Measurements from ENCODE around the gene BTBD8. TPM values are rescaled to one million over a fixed set of nuclear protein-coding genes. Genes with fewer than 3 reads are reported as not detected.

Gene BTBD8
- total RNA-seq, 1 experiment from 2014 or later, result 3.6 TPM

GRCh38 chr1:92168657-92169056 is 88.5 kb downstream of the BTBD8 start:
- DNase-seq (ENCODE audit: low read depth), result no peak
- in situ Hi-C loops (cut with HindIII; ENCODE audit: low pct_unique_long_range_greater_than_20kb, low sequenced_read_pairs), result no loop called here

- DNase-seq (ENCODE audit: low read depth), result no peak
- in situ Hi-C loops (cut with HindIII; ENCODE audit: low pct_unique_long_range_greater_than_20kb, low sequenced_read_pairs), result no loop called here
Observed at GRCh38 chr1:92169214-92170005, 89.3 kb downstream of the BTBD8 start.

- no peak for DNase-seq (ENCODE audit: low read depth)
- in situ Hi-C loops (cut with HindIII; ENCODE audit: low pct_unique_long_range_greater_than_20kb, low sequenced_read_pairs), result no loop called here
Observed at GRCh38 chr1:92184632-92185031, 104.5 kb downstream of the BTBD8 start.

DNA sequence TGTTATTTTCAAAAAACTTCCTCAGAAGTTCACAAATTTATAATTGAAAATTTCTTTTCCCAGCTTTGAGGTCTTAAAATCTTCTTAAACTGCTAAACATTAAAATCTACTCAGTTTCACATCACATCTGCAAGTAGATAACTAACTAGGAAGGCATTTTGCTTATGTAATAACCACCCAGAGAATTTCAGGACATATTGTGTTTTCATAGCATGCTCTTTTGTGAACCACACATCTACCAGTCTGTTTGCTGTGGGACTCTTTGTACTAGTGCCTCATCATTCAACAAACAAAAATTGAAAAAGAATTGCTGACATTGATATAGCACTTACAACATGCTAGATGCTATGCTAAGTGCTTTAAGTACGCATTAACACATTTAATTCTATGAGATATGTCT is 105.9 kb downstream of the BTBD8 start:
- no peak for DNase-seq (ENCODE audit: low read depth)
- in situ Hi-C loops (cut with HindIII; ENCODE audit: low pct_unique_long_range_greater_than_20kb, low sequenced_read_pairs), result no loop called here

DNA sequence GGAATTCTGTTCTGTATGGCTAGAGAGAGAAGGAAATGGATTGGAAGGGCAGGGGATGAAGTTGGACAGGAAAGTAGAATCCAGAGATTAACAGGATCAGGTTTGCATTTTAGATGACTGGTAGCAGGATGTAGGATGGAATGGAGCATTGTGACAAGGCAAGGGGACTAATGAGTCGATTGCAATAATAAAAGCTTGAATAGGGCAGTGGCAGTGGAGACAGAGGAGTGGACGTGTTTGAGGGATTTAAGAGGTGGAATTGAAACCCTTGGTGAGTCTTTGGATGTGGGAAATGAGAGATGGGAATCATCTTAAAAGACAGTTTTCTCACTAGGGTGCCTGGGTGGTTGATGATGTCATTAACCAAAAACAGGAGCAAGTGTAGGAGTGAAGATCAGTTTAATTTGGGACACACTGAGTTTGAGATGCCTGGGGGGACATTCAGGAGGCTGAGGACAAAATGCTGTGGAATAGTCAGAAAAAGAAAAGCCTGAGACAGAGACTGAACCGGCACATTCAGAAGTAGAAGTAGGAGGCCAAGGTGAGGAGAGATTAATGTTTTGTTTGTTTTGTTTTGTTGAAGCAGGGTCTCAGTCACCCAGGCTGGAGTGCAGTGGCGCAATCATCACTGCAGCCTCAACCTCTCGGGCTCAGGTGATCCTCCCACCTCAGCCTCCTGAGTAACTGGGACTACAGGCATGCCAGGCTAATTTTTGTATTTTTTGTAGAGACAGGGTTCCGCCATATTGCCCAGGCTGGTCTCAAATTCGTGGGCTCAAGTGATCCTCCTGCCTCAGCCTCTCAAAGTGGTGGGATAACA is 108.5 kb downstream of the BTBD8 start:
- DNase-seq (ENCODE audit: low read depth), result no peak
- in situ Hi-C loops (cut with HindIII; ENCODE audit: low pct_unique_long_range_greater_than_20kb, low sequenced_read_pairs), result no loop called here

DNA sequence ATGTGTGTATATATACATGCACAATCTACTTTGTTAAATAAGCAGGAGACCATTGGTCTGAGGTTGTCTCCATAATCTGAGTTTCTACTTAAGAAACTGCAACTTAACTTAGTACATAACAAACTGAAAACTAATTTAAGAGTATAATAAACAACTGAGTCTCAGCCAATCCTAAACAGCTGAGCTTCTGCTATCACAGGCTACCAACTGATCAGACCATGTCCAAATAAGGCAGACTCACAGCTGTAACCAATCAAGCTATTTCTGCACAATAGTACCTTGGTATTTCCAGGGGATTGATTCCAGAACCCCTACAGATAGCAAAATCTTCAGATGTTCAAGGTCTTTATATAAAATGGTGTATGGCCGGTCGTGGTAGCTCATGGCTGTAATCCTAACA is 111.6 kb downstream of the BTBD8 start:
- in situ Hi-C loops (cut with HindIII; ENCODE audit: low pct_unique_long_range_greater_than_20kb, low sequenced_read_pairs), result no loop called here
- no peak for DNase-seq (ENCODE audit: low read depth)

GRCh38 chr1:92192246-92192645 is 112.1 kb downstream of the BTBD8 start:
- in situ Hi-C loops (cut with HindIII; ENCODE audit: low pct_unique_long_range_greater_than_20kb, low sequenced_read_pairs), result no loop called here

DNA sequence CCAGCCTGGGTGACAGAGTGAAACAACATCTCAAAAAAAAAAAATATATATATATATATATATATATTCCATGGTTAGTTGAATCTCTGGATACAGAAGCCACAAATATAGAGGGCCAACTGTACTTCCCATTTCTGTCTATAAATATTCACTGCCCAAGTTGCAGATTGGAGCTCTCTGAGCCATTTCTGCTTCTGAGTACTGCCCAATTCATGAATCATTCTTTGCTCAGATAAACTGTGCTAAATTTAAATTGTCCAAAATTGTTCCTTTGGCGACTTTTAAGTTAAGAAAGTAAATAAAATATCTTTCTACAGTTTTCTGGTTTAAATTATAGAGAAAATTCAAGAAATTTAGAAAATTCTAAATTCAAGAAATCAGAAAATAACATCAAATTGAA is 114.4 kb downstream of the BTBD8 start:
- in situ Hi-C loops (cut with HindIII; ENCODE audit: low pct_unique_long_range_greater_than_20kb, low sequenced_read_pairs), result no loop called here

More at GRCh38 chr1:92192246-92192645, 112.1 kb downstream of the BTBD8 start:
- DNase-seq (ENCODE audit: low read depth), result no peak

DNA sequence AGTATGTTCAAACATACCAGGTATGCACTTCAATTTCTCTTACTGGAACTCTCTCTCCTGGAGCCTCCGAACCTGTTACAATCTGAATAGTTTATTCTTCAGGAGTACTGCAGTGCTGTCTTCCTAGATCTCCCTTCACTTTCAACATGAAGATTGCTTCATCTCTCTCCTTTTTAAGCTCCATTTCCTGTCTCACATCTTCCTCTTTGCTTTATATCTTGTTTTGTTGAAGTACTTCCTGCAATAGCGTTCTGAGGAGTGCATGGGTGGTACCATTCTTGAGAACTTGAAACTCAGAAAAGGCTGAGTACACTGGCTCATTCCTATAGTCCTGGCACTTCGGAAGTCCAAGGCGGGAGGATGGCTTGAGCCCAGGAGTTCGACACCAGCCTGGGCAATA is 121.8 kb downstream of the BTBD8 start:
- in situ Hi-C loops (cut with HindIII; ENCODE audit: low pct_unique_long_range_greater_than_20kb, low sequenced_read_pairs), result no loop called here
- DNase-seq (ENCODE audit: low read depth), result no peak

More for the DNA sequence above, 114.4 kb downstream of the BTBD8 start:
- no peak for DNase-seq (ENCODE audit: low read depth)

- DNase-seq (ENCODE audit: low read depth), result no peak
- in situ Hi-C loops (cut with HindIII; ENCODE audit: low pct_unique_long_range_greater_than_20kb, low sequenced_read_pairs), result no loop called here
Observed at GRCh38 chr1:92203105-92203504, 123.0 kb downstream of the BTBD8 start.

DNA sequence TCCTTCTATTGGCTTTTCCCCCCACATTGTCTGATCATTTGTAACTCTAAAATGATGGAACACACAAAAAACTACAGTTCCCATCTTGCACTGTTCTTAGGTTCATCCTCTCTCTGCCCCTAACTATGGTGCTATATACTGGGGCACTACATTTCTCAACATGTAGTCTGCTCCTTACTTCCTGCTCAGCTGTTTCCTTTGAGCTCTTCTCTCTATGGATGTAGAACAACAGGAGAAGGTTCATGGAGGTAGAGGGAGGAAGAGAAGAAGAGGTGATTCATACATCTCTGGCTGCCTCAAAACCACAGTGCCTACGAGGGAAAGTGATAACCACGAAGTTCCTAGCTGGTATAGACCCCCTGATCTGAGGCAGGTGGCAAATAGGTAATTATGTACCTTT is 130.6 kb downstream of the BTBD8 start:
- no peak for DNase-seq (ENCODE audit: low read depth)
- in situ Hi-C loops (cut with HindIII; ENCODE audit: low pct_unique_long_range_greater_than_20kb, low sequenced_read_pairs), result no loop called here

GRCh38 chr1:92211166-92211565 is 131.0 kb downstream of the BTBD8 start:
- in situ Hi-C loops (cut with HindIII; ENCODE audit: low pct_unique_long_range_greater_than_20kb, low sequenced_read_pairs), result no loop called here
- no peak for DNase-seq (ENCODE audit: low read depth)

DNA sequence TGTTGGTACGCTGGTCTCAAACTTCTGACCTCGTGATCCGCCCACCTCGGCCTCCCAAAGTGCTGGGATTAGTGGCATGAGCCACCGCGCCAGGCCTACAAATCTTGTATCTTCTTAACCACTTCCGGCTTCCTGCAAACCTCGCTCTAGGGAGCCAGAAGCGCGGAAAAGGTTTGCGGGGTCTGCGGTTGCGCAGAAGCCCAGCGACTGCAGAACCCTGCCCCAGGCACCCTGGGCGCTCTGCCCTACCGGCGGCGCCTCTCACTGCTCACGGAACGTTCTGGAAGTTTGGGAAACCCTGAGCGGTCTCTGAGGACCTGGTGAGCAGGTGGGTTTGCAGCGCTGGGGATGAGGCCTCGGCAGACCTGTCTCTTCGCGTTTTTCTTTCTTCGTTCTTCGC is 137.6 kb downstream of the BTBD8 start, which contains the start of gene C1orf146:
Gene C1orf146, plus strand, starts transcription at position 195 of the 400 bp plus-strand sequence. CDS start 13,506 bp downstream, outside the sequence.
- in situ Hi-C loops (cut with HindIII; ENCODE audit: low pct_unique_long_range_greater_than_20kb, low sequenced_read_pairs), result no loop called here
- no peak for DNase-seq (ENCODE audit: low read depth)

DNA sequence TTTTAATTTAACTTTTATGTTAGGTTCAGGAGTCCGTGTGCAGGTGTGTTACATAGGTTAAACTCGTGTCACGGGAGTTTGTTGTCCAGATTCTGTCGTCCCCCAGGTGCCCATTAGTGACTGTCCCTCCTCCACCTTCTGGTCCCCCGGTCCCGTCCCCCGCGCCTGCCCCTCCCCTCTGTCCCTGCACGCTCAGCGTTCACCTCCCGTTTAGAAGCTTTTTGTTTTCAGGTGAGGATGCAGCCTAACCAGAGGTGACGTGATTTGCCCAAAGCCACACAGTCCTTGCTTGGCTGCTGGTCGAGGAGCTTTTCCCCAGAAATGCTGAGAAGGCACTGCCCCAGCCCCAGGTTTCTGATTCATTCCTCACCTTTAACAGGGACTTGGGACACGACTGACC is 138.4 kb downstream of the BTBD8 start:
- DNase-seq (ENCODE audit: low read depth), result no peak
- in situ Hi-C loops (cut with HindIII; ENCODE audit: low pct_unique_long_range_greater_than_20kb, low sequenced_read_pairs), result no loop called here

DNA sequence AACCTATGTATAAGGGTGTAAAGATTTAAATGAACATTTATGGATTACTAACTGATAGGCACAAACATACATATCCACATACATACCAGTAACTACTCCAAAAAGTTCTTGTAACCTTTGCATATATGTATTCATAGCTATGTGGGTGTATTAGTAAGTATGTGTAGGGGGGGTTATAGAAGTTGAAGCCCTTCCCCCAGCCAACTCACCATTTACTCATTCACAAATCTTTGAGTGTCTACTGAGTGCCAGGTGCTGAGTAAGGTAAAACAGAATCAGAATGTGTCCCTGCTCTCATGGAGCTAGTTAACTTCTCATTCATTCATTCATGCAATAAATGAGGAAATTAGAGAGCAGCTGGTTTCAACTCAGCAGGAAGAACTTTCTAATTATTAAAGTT is 138.9 kb downstream of the BTBD8 start:
- no peak for DNase-seq (ENCODE audit: low read depth)
- in situ Hi-C loops (cut with HindIII; ENCODE audit: low pct_unique_long_range_greater_than_20kb, low sequenced_read_pairs), result no loop called here

DNA sequence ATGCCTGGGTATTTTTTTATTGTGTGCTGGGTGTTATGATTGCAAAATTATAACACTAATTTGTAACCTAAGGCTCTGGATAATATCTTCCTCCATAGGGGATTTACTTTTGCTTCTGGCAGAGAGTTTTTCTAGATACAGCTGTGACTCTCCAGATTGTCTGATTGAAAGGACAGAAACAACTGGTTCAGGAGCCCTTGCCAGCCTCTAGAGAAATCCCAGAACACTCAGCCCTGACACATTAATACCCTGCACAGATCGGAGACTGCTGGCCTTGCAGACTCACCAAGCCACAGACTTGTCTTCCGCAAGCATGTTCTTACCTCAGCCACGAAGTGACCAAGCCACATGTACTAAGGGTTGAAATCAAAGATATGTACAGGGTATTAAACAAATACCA is 148.3 kb downstream of the BTBD8 start:
- no peak for DNase-seq (ENCODE audit: low read depth)
- in situ Hi-C loops (cut with HindIII; ENCODE audit: low pct_unique_long_range_greater_than_20kb, low sequenced_read_pairs), result no loop called here

GRCh38 chr1:92230736-92231135 is 150.6 kb downstream of the BTBD8 start:
- in situ Hi-C loops (cut with HindIII; ENCODE audit: low pct_unique_long_range_greater_than_20kb, low sequenced_read_pairs), result no loop called here
- no peak for DNase-seq (ENCODE audit: low read depth)

All from Caki2 (cell line).